ENCODE measurements around the gene SIGLEC14.
"Not testable (repeated sequence)": the region's sequence is repeated elsewhere in the genome, so short reads cannot be mapped to it uniquely, and the experiment has no call there.

SIGLEC14 gene

GRCh38 chr19:51676566-51677083 is 30.0 kb upstream of the SIGLEC14 start:
- no peak for TF ChIP-seq POLR2A (IDR thresholded peaks at IDR 0.05; ENCODE audit: low read depth, low read length)
- no peak for TF ChIP-seq POU2F2 (IDR thresholded peaks at IDR 0.05; ENCODE audit: low read depth, low read length)
- TF ChIP-seq PAX5 (IDR thresholded peaks at IDR 0.05; ENCODE audit: insufficient read depth, low read length, severe bottlenecking): no peak
- no peak for TF ChIP-seq SPI1 (IDR thresholded peaks at IDR 0.05; ENCODE audit: low read depth, low read length)
- no peak for TF ChIP-seq POLR2AphosphoS5 (IDR thresholded peaks at IDR 0.05; ENCODE audit: low read depth, low read length)
- no peak for TF ChIP-seq TAF1 (IDR thresholded peaks at IDR 0.05; ENCODE audit: low read depth, low read length)
- no peak for FAIRE-seq

GRCh38 chr19:51675911-51676565 is 29.4 kb upstream of the SIGLEC14 start:
- not testable (repeated sequence) for DNase-seq (ENCODE audit: insufficient read length, low spot score)
- peak; percentile 57 for FAIRE-seq

More at GRCh38 chr19:51676566-51677083, 30.0 kb upstream of the SIGLEC14 start:
- no peak for DNase-seq (ENCODE audit: insufficient read length, low spot score)

GRCh38 chr19:51668216-51668615 is 21.6 kb upstream of the SIGLEC14 start:
- TF ChIP-seq SPI1 (IDR thresholded peaks at IDR 0.05; ENCODE audit: low read depth, low read length): peak; percentile 37
- no peak for TF ChIP-seq PAX5 (IDR thresholded peaks at IDR 0.05; ENCODE audit: insufficient read depth, low read length, severe bottlenecking)
- no peak for FAIRE-seq
- no peak for DNase-seq (ENCODE audit: insufficient read length, low spot score)

- no peak for FAIRE-seq
- no peak for TF ChIP-seq SPI1 (IDR thresholded peaks at IDR 0.05; ENCODE audit: low read depth, low read length)
- TF ChIP-seq POU2F2 (IDR thresholded peaks at IDR 0.05; ENCODE audit: low read depth, low read length): no peak
- TF ChIP-seq POLR2A (IDR thresholded peaks at IDR 0.05; ENCODE audit: low read depth, low read length): no peak
- no peak for TF ChIP-seq POLR2AphosphoS5 (IDR thresholded peaks at IDR 0.05; ENCODE audit: low read depth, low read length)
- TF ChIP-seq TAF1 (IDR thresholded peaks at IDR 0.05; ENCODE audit: low read depth, low read length): no peak
- no peak for TF ChIP-seq PAX5 (IDR thresholded peaks at IDR 0.05; ENCODE audit: insufficient read depth, low read length, severe bottlenecking)
- no peak for DNase-seq (ENCODE audit: insufficient read length, low spot score)
These were observed 18.4 kb upstream of the SIGLEC14 start for GRCh38 chr19:51664997-51665396.

GRCh38 chr19:51664131-51664530 is 17.5 kb upstream of the SIGLEC14 start:
- no peak for FAIRE-seq
- no peak for TF ChIP-seq POLR2AphosphoS5 (IDR thresholded peaks at IDR 0.05; ENCODE audit: low read depth, low read length)
- TF ChIP-seq PAX5 (IDR thresholded peaks at IDR 0.05; ENCODE audit: insufficient read depth, low read length, severe bottlenecking): no peak
- no peak for TF ChIP-seq POU2F2 (IDR thresholded peaks at IDR 0.05; ENCODE audit: low read depth, low read length)
- no peak for TF ChIP-seq TAF1 (IDR thresholded peaks at IDR 0.05; ENCODE audit: low read depth, low read length)
- TF ChIP-seq SPI1 (IDR thresholded peaks at IDR 0.05; ENCODE audit: low read depth, low read length): no peak
- TF ChIP-seq POLR2A (IDR thresholded peaks at IDR 0.05; ENCODE audit: low read depth, low read length): no peak
- no peak for DNase-seq (ENCODE audit: insufficient read length, low spot score)

DNA sequence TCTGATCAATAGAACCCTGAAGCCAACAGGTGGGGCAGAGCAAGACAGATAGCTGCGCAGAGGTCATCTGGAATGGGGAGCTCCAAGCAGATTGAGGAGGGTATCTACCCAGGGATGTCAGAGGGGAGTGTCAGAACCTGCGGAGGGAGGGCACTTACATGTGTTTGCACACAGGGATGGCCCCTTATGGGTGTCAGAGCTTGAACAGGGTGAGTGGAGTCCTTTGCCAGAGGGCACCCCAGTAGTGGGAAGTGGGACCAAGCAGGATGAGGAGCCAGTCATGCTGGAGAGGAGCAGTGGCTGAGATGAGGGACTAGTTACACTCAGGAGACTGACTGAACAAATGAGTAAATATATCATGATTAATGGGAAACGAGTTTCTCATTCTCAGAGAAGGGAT is 17.0 kb upstream of the SIGLEC14 start:
- TF ChIP-seq TAF1 (IDR thresholded peaks at IDR 0.05; ENCODE audit: low read depth, low read length) (no peak), SPI1 (IDR thresholded peaks at IDR 0.05; ENCODE audit: low read depth, low read length) (no peak), PAX5 (IDR thresholded peaks at IDR 0.05; ENCODE audit: insufficient read depth, low read length, severe bottlenecking) (no peak), POLR2AphosphoS5 (IDR thresholded peaks at IDR 0.05; ENCODE audit: low read depth, low read length) (no peak), POLR2A (IDR thresholded peaks at IDR 0.05; ENCODE audit: low read depth, low read length) (no peak), POU2F2 (IDR thresholded peaks at IDR 0.05; ENCODE audit: low read depth, low read length) (no peak)
- DNase-seq (ENCODE audit: insufficient read length, low spot score) (no peak), FAIRE-seq (no peak)

DNA sequence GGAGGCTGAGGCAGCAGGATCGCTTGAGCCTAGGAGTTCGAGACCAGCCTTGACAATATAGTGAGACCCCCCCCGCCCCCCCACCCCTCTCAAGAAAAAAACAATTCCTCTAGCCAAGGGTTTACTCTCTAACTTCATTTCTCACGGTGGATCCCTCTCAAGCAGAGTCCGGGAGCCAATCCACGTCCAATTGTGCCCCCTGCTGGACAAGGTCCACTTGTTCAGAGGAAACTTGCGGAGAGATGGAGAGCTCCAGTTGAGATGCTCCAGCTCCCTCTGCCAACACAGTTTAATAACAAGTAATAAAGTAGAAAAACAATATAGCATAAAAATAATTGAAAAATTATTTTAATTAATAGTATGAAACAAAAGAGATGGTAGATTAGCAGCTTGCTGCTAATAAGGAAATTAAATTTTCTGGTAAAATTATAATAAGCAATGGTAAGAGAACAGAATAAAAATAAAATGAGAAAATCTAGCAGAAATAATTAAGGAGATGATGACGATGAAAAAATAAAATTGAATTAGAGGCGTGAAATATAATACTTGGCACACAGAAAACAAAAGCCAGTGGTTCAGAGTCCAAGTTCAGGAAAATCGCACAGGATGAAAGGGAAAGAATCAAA is 14.5 kb upstream of the SIGLEC14 start:
- no peak for DNase-seq (ENCODE audit: insufficient read length, low spot score)
- peak; percentile 26 for FAIRE-seq
- TF ChIP-seq POLR2A (IDR thresholded peaks at IDR 0.05; ENCODE audit: low read depth, low read length) (no peak), TAF1 (IDR thresholded peaks at IDR 0.05; ENCODE audit: low read depth, low read length) (no peak), PAX5 (IDR thresholded peaks at IDR 0.05; ENCODE audit: insufficient read depth, low read length, severe bottlenecking) (no peak), SPI1 (IDR thresholded peaks at IDR 0.05; ENCODE audit: low read depth, low read length) (no peak), POU2F2 (IDR thresholded peaks at IDR 0.05; ENCODE audit: low read depth, low read length) (no peak), POLR2AphosphoS5 (IDR thresholded peaks at IDR 0.05; ENCODE audit: low read depth, low read length) (no peak)

DNA sequence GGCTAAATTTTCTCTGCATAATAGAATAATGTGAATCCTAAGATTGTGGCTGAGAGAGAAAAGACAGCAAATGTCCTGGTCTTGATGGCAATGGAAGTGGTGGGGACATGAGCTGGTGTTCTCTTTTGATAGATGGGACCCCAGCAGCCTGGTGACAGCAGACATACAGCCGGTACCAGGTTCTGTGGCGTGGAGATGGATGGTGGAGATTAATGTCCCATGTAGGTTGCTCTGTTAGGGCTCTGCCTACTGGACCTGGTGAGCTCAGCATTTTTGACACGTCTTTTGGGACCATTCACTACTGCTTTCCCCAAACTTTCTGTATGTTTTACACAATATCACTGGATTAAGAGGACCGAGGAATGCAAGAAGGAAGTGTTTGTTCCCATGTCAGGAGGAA is 8.2 kb upstream of the SIGLEC14 start:
- no peak for DNase-seq (ENCODE audit: insufficient read length, low spot score)
- FAIRE-seq: no peak
- TF ChIP-seq SPI1 (IDR thresholded peaks at IDR 0.05; ENCODE audit: low read depth, low read length) (no peak), PAX5 (IDR thresholded peaks at IDR 0.05; ENCODE audit: insufficient read depth, low read length, severe bottlenecking) (no peak), TAF1 (IDR thresholded peaks at IDR 0.05; ENCODE audit: low read depth, low read length) (no peak), POLR2AphosphoS5 (IDR thresholded peaks at IDR 0.05; ENCODE audit: low read depth, low read length) (no peak), POU2F2 (IDR thresholded peaks at IDR 0.05; ENCODE audit: low read depth, low read length) (no peak), POLR2A (IDR thresholded peaks at IDR 0.05; ENCODE audit: low read depth, low read length) (no peak)

- no peak for DNase-seq (ENCODE audit: insufficient read length, low spot score)
- TF ChIP-seq TAF1 (IDR thresholded peaks at IDR 0.05; ENCODE audit: low read depth, low read length): no peak
- no peak for TF ChIP-seq SPI1 (IDR thresholded peaks at IDR 0.05; ENCODE audit: low read depth, low read length)
- TF ChIP-seq PAX5 (IDR thresholded peaks at IDR 0.05; ENCODE audit: insufficient read depth, low read length, severe bottlenecking): no peak
- no peak for TF ChIP-seq POLR2A (IDR thresholded peaks at IDR 0.05; ENCODE audit: low read depth, low read length)
- TF ChIP-seq POU2F2 (IDR thresholded peaks at IDR 0.05; ENCODE audit: low read depth, low read length): no peak
- TF ChIP-seq POLR2AphosphoS5 (IDR thresholded peaks at IDR 0.05; ENCODE audit: low read depth, low read length): no peak
- peak; percentile 45 for FAIRE-seq
These were observed 6.5 kb upstream of the SIGLEC14 start for GRCh38 chr19:51653162-51653561.

- DNase-seq (ENCODE audit: insufficient read length, low spot score) (no peak), FAIRE-seq (no peak)
- no peak for TF ChIP-seq POU2F2 (IDR thresholded peaks at IDR 0.05; ENCODE audit: low read depth, low read length)
- TF ChIP-seq POLR2AphosphoS5 (IDR thresholded peaks at IDR 0.05; ENCODE audit: low read depth, low read length): no peak
- peak; percentile 73 for TF ChIP-seq SPI1 (IDR thresholded peaks at IDR 0.05; ENCODE audit: low read depth, low read length)
- no peak for TF ChIP-seq POLR2A (IDR thresholded peaks at IDR 0.05; ENCODE audit: low read depth, low read length)
- no peak for TF ChIP-seq TAF1 (IDR thresholded peaks at IDR 0.05; ENCODE audit: low read depth, low read length)
- TF ChIP-seq PAX5 (IDR thresholded peaks at IDR 0.05; ENCODE audit: insufficient read depth, low read length, severe bottlenecking): no peak
These were observed 5.6 kb upstream of the SIGLEC14 start for GRCh38 chr19:51652266-51652665.
